GM19023 (cell line): ENCODE results near the gene RAET1E.
"Not testable (repeated sequence)": the region's sequence is repeated elsewhere in the genome, so short reads cannot be mapped to it uniquely, and the experiment has no call there.

Source experiments
- ATAC-seq: cut with Tn5 transposase; IDR thresholded peaks from one replicate; pipeline ENCODE4 v1.9.1; 2021; ENCODE audit warnings: mild to moderate bottlenecking, moderate library complexity; ENCODE audit not compliant: unreplicated experiment

RAET1E gene

GRCh38 chr6:149897855-149898744 lies at the start of gene RAET1E:
RAET1E (minus strand) TSS chr6:149898113; CDS start chr6:149890901, 7,212 bp downstream.
- no peak for ATAC-seq

GRCh38 chr6:149947533-149947932 lies 49.6 kb upstream of the RAET1E start:
- not testable (repeated sequence) for ATAC-seq

GRCh38 chr6:149946631-149947030 lies 48.7 kb upstream of the RAET1E start:
- not testable (repeated sequence) for ATAC-seq

- ATAC-seq: not testable (repeated sequence)
Measured at GRCh38 chr6:149945276-149945675, 47.4 kb upstream of the RAET1E start.

GRCh38 chr6:149943321-149943720 lies 45.4 kb upstream of the RAET1E start:
- ATAC-seq: not testable (repeated sequence)

- ATAC-seq: no peak
Measured at GRCh38 chr6:149942461-149942829, 44.5 kb upstream of the RAET1E start.

GRCh38 chr6:149941583-149942460 lies 43.9 kb upstream of the RAET1E start, which contains the start of gene ULBP2:
ULBP2 (plus strand) TSS chr6:149942014; CDS start chr6:149942073, 59 bp downstream.
- peak; percentile 40 for ATAC-seq

GRCh38 chr6:149940672-149940982 lies 42.7 kb upstream of the RAET1E start:
- no peak for ATAC-seq

GRCh38 chr6:149939909-149940671 lies 42.2 kb upstream of the RAET1E start:
- ATAC-seq: no peak

GRCh38 chr6:149939356-149939648 lies 41.4 kb upstream of the RAET1E start:
- ATAC-seq: no peak

GRCh38 chr6:149938571-149939355 lies 40.9 kb upstream of the RAET1E start:
- peak; percentile 78 for ATAC-seq

- ATAC-seq: not testable (repeated sequence)
Measured at GRCh38 chr6:149938013-149938570, 40.2 kb upstream of the RAET1E start.

- no peak for ATAC-seq
Measured at GRCh38 chr6:149936743-149937142, 38.8 kb upstream of the RAET1E start.

GRCh38 chr6:149935668-149936067 lies 37.8 kb upstream of the RAET1E start:
- ATAC-seq: no peak

- no peak for ATAC-seq
Measured at GRCh38 chr6:149935246-149935645, 37.3 kb upstream of the RAET1E start.

- no peak for ATAC-seq
Measured at GRCh38 chr6:149934249-149935156, 36.6 kb upstream of the RAET1E start.

GRCh38 chr6:149933461-149933860 lies 35.5 kb upstream of the RAET1E start:
- no peak for ATAC-seq

- ATAC-seq: no peak
Measured at GRCh38 chr6:149933036-149933435, 35.1 kb upstream of the RAET1E start.

- ATAC-seq: no peak
Measured at GRCh38 chr6:149931501-149931900, 33.6 kb upstream of the RAET1E start.
